Measurements from ENCODE around the gene APOBR. TPM values are rescaled to one million over a fixed set of nuclear protein-coding genes. Genes with fewer than 3 reads are reported as not detected.

The APOBR gene
- total RNA-seq, 1 donor from 2014 or later = not detected

- no peak for DNase-seq (ENCODE audit: extremely low read depth, low read depth, low spot score)
Measured at GRCh38 chr16:28548306-28548802, 53.9 kb downstream of the APOBR start.

Other genes starting within 250 kb of the APOBR start
- gene SBK1, start 202.1 kb upstream of the APOBR start, total RNA-seq = 0.23 and 0.53 TPM in 2 replicates
- gene NPIPB6, start 131.1 kb upstream of the APOBR start, total RNA-seq = 2.2 TPM in 1 of 2 replicates, not detected in the other
- 141 and 185 TPM in 2 replicates for gene EIF3CL, start 90.8 kb upstream of the APOBR start, total RNA-seq
- 0.34 TPM in 1 of 2 replicates, not detected in the other for gene NPIPB7, start 22.3 kb upstream of the APOBR start, total RNA-seq
- gene CLN3, start 2.6 kb upstream of the APOBR start, total RNA-seq = 16.9 and 17.1 TPM in 2 replicates
- gene IL27, start 12.2 kb downstream of the APOBR start, total RNA-seq = not detected in 2 replicates
- 0.10 and 0.23 TPM in 2 replicates for gene NUPR1, start 44.3 kb downstream of the APOBR start, total RNA-seq
- gene SGF29, start 59.3 kb downstream of the APOBR start, total RNA-seq = 9.2 and 14.3 TPM in 2 replicates
- not detected in 2 replicates for gene SULT1A2, start 102.4 kb downstream of the APOBR start, total RNA-seq
- 1.6 and 2.5 TPM in 2 replicates for gene SULT1A1, start 115.4 kb downstream of the APOBR start, total RNA-seq
- 0.12 TPM in 1 of 2 replicates, not detected in the other for gene NPIPB8, start 143.4 kb downstream of the APOBR start, total RNA-seq
- gene EIF3C, start 216.8 kb downstream of the APOBR start, total RNA-seq = 164 and 168 TPM in 2 replicates